ENCODE data around the gene SCYL2.
"Not testable (repeated sequence)": the region's sequence is repeated elsewhere in the genome, so short reads cannot be mapped to it uniquely, and the experiment has no call there.

Gene SCYL2

GRCh38 chr12:100273782-100274181, 6.8 kb downstream of the SCYL2 start:
- Histone ChIP-seq H3K36me3 (ENCODE audit: insufficient read depth) (no peaks in the 10 kb centered on the region), H2AFZ (ENCODE audit: low read depth) (no peak overlapping the region), H3K27me3 (ENCODE audit: insufficient read depth, low read depth) (no peaks in the 10 kb centered on the region), H3K27ac (no peak overlapping the region), H3K4me1 (ENCODE audit: low read depth, poor library complexity, severe bottlenecking) (peaks cover 19% of the 10 kb centered on the region), H3K9ac (no peak overlapping the region), H3K4me2 (no peak overlapping the region), H3K79me2 (ENCODE audit: insufficient read depth, low read depth) (peaks cover 46% of the 10 kb centered on the region; the same call in 1 of the 2 replicates), H3K4me3 (IDR thresholded peaks at IDR 0.05; ENCODE audit: insufficient read depth, low read depth, low read length) (no peak overlapping the region), H4K20me1 (ENCODE audit: insufficient read depth) (no peaks in the 10 kb centered on the region)
- TF ChIP-seq CTCF (conservative IDR thresholded peaks at IDR 0.05; ENCODE audit: low read depth, low read length): no peak

DNA sequence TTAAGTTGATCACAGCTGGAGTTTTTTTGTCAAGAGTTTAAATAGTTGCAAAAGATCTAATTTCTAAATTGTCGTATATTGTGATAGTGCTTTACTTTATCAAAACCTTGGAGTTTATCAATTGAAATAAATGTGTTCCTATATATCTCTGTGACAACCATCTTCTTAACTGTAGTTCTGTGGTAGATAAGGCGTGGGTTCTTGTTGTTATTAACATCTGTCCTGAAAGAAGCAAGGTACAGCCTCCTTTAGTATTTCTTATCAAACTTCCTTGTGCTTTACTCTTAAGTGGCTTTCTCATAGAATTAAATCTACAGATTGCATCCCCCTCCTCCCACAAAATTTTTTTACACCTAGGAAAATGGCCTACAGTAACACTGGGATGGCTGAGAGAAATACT, 7.3 kb downstream of the SCYL2 start:
- Histone ChIP-seq H3K4me3 (IDR thresholded peaks at IDR 0.05; ENCODE audit: insufficient read depth, low read depth, low read length) (no peak overlapping the region), H3K9ac (no peak overlapping the region), H4K20me1 (ENCODE audit: insufficient read depth) (no peaks in the 10 kb centered on the region), H2AFZ (ENCODE audit: low read depth) (no peak overlapping the region), H3K36me3 (ENCODE audit: insufficient read depth) (no peaks in the 10 kb centered on the region), H3K27me3 (ENCODE audit: insufficient read depth, low read depth) (no peaks in the 10 kb centered on the region), H3K27ac (no peak overlapping the region), H3K4me2 (no peak overlapping the region), H3K4me1 (ENCODE audit: low read depth, poor library complexity, severe bottlenecking) (peaks cover 14% of the 10 kb centered on the region), H3K79me2 (ENCODE audit: insufficient read depth, low read depth) (peaks cover 46% of the 10 kb centered on the region; the same call in 1 of the 2 replicates)
- TF ChIP-seq CTCF (conservative IDR thresholded peaks at IDR 0.05; ENCODE audit: low read depth, low read length): no peak

- Histone ChIP-seq H3K27me3 (ENCODE audit: insufficient read depth, low read depth) (no peaks in the 10 kb centered on the region), H4K20me1 (ENCODE audit: insufficient read depth) (no peaks in the 10 kb centered on the region), H3K4me1 (ENCODE audit: low read depth, poor library complexity, severe bottlenecking) (peaks cover 9% of the 10 kb centered on the region), H3K4me3 (IDR thresholded peaks at IDR 0.05; ENCODE audit: insufficient read depth, low read depth, low read length) (no peak overlapping the region), H3K9ac (no peak overlapping the region), H3K27ac (no peak overlapping the region), H3K36me3 (ENCODE audit: insufficient read depth) (no peaks in the 10 kb centered on the region), H3K4me2 (no peak overlapping the region), H2AFZ (ENCODE audit: low read depth) (no peak overlapping the region), H3K79me2 (ENCODE audit: insufficient read depth, low read depth) (peaks cover 35% of the 10 kb centered on the region; the same call in 1 of the 2 replicates)
- no peak for TF ChIP-seq CTCF (conservative IDR thresholded peaks at IDR 0.05; ENCODE audit: low read depth, low read length)
Observed at GRCh38 chr12:100279159-100279558, 12.2 kb downstream of the SCYL2 start.

DNA sequence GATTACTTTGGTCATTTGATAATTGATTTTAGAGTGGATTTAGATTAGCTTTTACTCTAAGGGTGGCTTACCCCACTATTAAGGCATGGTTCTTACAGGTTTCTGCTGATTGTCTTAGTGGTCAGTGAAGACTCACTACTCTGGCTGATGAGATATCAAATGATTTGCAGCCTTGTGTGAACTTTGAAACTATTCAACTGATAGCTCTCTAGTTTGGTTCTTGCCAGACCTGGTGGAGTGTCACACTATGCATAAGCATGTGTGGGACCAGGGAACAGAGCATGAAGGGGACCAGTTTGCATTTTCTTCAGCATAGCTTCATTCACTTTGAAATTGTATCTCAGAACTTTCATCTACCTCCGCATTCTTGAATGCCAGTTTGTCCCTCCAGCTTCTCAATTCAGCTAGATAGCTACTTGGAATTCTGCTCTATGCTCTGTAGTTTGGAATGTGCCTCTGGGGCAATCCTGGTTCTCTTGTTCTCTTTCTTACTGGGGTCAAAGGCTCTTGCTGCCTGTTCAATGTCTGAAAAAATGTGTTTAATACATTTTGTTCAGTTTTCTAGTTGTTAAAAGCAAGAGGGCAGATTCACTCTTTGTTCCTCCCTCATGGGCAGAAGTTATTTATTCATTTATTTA, 12.7 kb downstream of the SCYL2 start:
- Histone ChIP-seq H3K9ac (no peak overlapping the region), H2AFZ (ENCODE audit: low read depth) (no peak overlapping the region), H3K36me3 (ENCODE audit: insufficient read depth) (no peaks in the 10 kb centered on the region), H3K27me3 (ENCODE audit: insufficient read depth, low read depth) (no peaks in the 10 kb centered on the region), H4K20me1 (ENCODE audit: insufficient read depth) (no peaks in the 10 kb centered on the region), H3K4me1 (ENCODE audit: low read depth, poor library complexity, severe bottlenecking) (peaks cover 9% of the 10 kb centered on the region), H3K4me3 (IDR thresholded peaks at IDR 0.05; ENCODE audit: insufficient read depth, low read depth, low read length) (no peak overlapping the region), H3K79me2 (ENCODE audit: insufficient read depth, low read depth) (peaks cover 35% of the 10 kb centered on the region; the same call in 1 of the 2 replicates), H3K4me2 (no peak overlapping the region), H3K27ac (no peak overlapping the region)
- no peak for TF ChIP-seq CTCF (conservative IDR thresholded peaks at IDR 0.05; ENCODE audit: low read depth, low read length)

- H4K20me1 ChIP-seq (ENCODE audit: insufficient read depth); H3K27me3 ChIP-seq (ENCODE audit: insufficient read depth, low read depth); H3K4me1 ChIP-seq (ENCODE audit: low read depth, poor library complexity, severe bottlenecking); H3K36me3 ChIP-seq (ENCODE audit: insufficient read depth); H2AFZ ChIP-seq (ENCODE audit: low read depth); H3K4me3 ChIP-seq (IDR thresholded peaks at IDR 0.05; ENCODE audit: insufficient read depth, low read depth, low read length); H3K9ac ChIP-seq; H3K27ac ChIP-seq; H3K4me2 ChIP-seq: not testable (repeated sequence)
- peaks cover 20% of the 10 kb centered on the region; the same call in 1 of the 2 replicates for H3K79me2 ChIP-seq (ENCODE audit: insufficient read depth, low read depth)
Observed at GRCh38 chr12:100284556-100284955, 17.6 kb downstream of the SCYL2 start.

Data from KMS-11 (cell line).